Activated T-cell treated with anti-CD3 and anti-CD28 coated beads, Interleukin-2, amount 50 U/mL, for 24 hours (primary cell): Measurements from ENCODE around the gene OGFOD2.

Experiments
- DNase-seq: peaks from one replicate; pipeline ENCODE4 v3.0.0-alpha.2; 2020
- H3K27ac Mint-ChIP-seq: 2 replicates; pipeline ENCODE4 v1.8.0; 2020; ENCODE audit warnings: mild to moderate bottlenecking, mixed read lengths
- H3K27me3 Mint-ChIP-seq: 2 replicates; pipeline ENCODE4 v1.8.0; 2020; ENCODE audit warnings: mixed read lengths
- H3K36me3 Mint-ChIP-seq: 2 replicates; pipeline ENCODE4 v1.8.0; 2020; ENCODE audit warnings: low read depth, mixed read lengths
- H3K4me1 Mint-ChIP-seq: 2 replicates; pipeline ENCODE4 v1.8.0; 2020; ENCODE audit warnings: low read depth, mixed read lengths
- H3K4me3 Mint-ChIP-seq: 2 replicates; pipeline ENCODE4 v1.8.0; 2020; ENCODE audit warnings: mild to moderate bottlenecking, moderate library complexity, mixed read lengths
- H3K9me3 Mint-ChIP-seq: 2 replicates; pipeline ENCODE4 v1.8.0; 2020; ENCODE audit warnings: mixed read lengths

The OGFOD2 gene

DNA sequence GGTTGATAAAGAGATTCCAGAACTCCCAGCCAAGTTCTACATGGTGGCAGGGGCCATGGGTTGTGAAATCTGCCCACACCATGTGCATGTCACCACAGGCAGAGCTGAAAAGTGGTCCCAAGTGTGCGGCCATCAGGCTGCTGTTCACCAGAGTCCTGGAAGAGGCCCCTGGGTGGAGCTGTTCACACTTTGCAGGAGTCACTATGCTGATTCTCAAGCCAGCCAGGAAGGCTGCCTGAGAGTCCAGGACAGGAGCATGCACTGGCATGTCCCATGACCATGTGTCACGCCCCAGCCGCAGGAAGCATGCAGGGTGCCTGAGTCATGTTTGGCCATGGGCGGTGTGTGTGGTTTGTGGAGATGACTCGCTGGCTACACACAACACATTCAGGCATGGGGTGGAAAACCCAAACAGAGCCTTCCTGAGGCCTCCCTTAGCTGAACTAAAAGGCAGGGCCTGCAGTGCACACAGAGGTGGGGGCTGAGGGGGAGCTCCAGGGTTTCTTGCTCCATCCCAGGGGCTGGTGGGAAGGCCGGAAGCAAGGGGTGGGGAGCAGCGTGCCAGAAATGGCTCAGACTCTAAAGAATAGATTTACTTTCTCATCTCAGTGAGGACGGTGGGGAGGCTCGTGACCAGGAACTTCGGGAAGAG, 28.2 kb upstream of the OGFOD2 start:
- Mint-ChIP-seq H3K27me3 (no peaks in the 10 kb centered on the region), H3K27ac (peak overlapping the region; percentile 87), H3K9me3 (no peaks in the 10 kb centered on the region), H3K4me3 (peak overlapping the region; percentile 52), H3K36me3 (no peaks in the 10 kb centered on the region), H3K4me1 (peaks cover 38% of the 10 kb centered on the region)
- DNase-seq, result peak; percentile 85

DNA sequence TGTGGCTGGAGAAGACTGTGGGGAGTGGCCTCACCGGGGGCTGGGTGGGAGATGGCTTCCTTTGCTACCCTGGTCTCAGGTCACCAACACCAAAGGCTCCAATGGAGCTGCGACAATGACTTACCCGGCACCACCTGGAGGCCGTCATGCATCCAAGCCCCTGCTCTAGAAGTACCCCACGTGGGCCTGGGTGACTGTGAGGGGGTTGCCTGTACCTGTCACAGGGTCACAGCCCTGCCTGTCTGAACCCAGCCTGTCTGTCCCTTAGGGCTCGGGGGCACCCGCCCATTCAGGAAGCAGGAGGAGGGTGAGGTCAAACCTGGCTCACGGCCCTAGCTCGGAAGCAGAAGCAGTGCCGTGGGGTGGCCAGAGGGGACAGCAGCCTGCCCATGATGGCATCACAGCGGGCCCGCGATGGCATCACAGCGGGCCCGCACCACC, 27.7 kb upstream of the OGFOD2 start:
- Mint-ChIP-seq H3K27me3 (no peaks in the 10 kb centered on the region), H3K36me3 (no peaks in the 10 kb centered on the region), H3K4me1 (peaks cover 42% of the 10 kb centered on the region), H3K4me3 (no peak overlapping the region), H3K9me3 (no peaks in the 10 kb centered on the region), H3K27ac (peak overlapping the region; percentile 87)
- no peak for DNase-seq

DNA sequence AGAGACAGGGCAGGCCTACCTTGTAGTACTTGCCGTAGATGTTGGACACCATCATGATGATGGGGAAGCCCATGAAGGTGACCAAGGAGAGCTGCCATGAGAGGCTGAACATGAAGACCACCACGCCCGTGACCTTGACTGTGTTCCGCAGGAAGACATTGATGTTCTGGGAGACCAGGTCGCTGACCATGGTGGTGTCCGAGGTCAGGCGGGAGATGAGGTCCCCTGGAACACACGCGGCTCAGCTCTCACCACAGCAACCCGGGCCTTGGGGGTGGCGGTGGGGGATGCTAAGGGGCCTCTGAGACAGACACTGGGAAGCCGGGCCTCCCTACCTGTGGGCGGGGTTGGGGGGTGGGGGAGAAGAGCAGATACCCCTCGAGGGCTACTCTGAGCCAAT, 26.4 kb upstream of the OGFOD2 start:
- Mint-ChIP-seq H3K4me3 (no peak overlapping the region), H3K27ac (no peak overlapping the region), H3K9me3 (no peaks in the 10 kb centered on the region), H3K4me1 (peaks cover 32% of the 10 kb centered on the region), H3K36me3 (no peaks in the 10 kb centered on the region), H3K27me3 (no peaks in the 10 kb centered on the region)
- DNase-seq, result no peak

DNA sequence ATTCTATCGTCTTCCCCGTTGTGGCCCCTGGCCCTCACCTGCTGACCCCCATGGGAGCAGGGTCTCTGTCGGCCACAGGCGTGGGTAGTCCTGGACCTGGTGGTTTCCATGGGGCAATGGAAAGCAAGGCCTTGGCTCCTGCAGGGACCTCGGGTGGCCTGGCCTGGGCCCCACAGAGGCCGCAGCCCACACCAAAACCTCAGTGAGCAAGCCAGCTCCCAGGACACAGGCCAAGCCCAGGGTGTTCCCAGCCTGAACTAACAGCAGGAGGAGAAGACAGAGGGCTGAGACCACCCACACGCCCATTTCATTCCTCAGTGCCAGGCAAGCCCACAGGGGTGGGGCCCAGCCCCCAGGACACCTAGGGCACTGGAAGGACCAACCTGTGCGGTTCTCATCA, 25.6 kb upstream of the OGFOD2 start:
- Mint-ChIP-seq H3K27ac (no peak overlapping the region), H3K4me3 (no peak overlapping the region), H3K9me3 (no peaks in the 10 kb centered on the region), H3K4me1 (peaks cover 31% of the 10 kb centered on the region), H3K27me3 (no peaks in the 10 kb centered on the region), H3K36me3 (no peaks in the 10 kb centered on the region)
- DNase-seq, result no peak

DNA sequence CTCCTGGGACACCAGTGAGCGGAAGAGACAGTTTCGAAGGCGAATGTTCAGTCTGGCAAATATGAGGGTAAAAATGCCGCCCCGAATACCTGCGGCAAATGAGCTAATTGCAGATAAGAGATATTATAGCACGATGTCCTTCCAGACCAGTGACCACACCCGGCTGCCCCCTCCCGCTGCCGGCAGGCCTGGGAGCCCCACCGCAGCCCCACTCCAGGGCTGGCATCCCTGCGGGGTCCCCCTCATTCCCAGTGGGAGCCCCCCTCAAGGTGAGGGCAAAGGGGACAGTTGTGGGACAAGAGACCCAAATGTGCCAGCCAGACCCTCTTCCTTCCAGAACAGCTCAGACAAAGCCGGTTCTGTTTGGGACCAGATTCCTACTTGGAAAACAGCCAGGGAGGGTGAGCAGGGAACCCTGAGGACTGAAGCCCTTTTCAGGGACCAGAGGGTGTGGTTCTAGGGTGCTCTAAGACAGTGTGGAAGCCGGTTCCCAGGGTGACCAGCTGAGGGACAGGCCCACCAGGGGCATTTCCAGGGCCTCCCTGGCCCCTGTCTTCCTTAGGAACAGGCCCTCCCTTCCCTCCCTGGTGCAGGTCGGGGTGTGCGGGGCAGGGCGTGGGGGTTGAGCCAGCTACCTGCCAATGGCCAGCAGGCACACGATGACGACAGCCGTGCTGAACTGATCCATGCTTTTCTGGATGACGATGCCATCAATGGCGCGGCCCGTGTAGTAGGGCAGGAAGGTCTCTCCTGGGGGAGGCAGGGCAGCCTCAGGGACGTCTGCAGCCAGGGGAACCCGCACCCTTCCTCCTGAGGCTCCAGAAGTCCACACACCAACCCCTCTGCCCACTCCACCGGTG, 25.0 kb upstream of the OGFOD2 start:
- H3K9me3 Mint-ChIP-seq, result no peaks in the 10 kb centered on the region
- H3K36me3 Mint-ChIP-seq, result no peaks in the 10 kb centered on the region
- H3K27me3 Mint-ChIP-seq, result no peaks in the 10 kb centered on the region
- DNase-seq, result no peak
- peaks cover 31% of the 10 kb centered on the region for H3K4me1 Mint-ChIP-seq
- H3K27ac Mint-ChIP-seq, result no peak overlapping the region
- H3K4me3 Mint-ChIP-seq, result no peak overlapping the region

DNA sequence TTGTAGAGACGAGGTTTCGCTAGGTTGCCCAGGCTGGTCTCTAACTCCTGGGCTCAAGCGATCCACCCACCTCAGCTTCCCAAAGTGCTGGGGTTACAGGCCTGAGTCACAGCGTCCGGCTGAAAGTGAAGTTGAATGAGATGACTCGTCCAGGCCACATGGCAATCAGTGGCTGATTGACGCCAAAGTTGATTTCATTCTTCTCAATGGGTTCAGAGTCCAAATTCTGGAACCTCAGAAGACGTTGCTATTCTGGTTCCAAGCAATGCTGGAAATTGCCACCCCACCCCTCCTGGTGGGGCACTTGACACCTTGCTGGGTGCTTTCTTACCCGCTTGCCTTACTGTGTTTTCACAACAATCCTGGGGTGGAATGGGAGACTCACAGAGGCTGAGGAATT, 23.6 kb upstream of the OGFOD2 start:
- no peak overlapping the region for H3K27ac Mint-ChIP-seq
- no peaks in the 10 kb centered on the region for H3K27me3 Mint-ChIP-seq

DNA sequence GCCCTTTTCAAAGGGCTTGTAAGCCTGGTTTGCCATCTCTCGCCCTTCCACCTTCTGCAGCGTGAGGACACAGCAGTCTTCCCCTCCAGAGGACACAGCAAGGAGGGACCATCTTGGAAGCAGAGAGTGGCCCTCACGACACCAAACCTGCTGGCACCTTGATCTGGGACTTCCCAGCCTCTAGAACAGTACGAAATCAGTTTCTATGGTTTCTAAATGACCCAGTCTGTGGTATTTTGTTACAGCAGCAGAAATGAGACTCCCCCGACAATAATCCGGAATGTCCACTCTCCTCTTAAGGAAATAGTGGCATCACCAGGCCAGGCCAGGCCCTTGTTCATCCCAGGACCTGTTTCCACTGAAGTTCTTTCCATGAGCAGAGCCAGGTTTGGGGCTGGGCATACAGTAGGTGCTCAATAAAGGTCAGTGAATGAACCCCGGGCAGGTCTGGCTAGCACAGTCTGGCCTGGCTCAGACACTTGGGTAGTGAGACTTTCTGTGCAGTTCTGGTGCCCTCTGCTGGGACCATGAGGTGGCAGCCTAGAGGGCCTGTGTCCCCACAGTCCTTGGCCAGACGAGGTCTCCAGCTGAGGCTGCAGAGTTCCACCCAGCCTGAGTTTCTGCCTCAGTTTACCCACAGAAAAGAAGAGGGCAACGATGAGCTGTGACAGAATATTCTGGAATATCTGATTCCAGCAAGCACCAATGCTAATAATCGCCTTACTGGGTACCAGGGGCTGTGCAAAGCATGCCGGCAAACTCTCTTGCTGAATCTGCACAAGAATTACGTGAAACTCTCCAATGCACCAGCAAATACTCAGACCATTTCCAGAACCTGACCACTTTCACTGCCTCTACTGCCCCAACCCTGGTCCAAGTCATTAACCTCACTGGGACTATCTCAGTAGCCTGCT, 22.8 kb upstream of the OGFOD2 start:
- DNase-seq, result peak; percentile 84
- Mint-ChIP-seq H3K36me3 (no peaks in the 10 kb centered on the region), H3K27me3 (no peaks in the 10 kb centered on the region), H3K27ac (no peak overlapping the region), H3K4me1 (peaks cover 17% of the 10 kb centered on the region), H3K4me3 (no peak overlapping the region), H3K9me3 (no peaks in the 10 kb centered on the region)

More for the DNA sequence above, 23.6 kb upstream of the OGFOD2 start:
- peaks cover 25% of the 10 kb centered on the region for H3K4me1 Mint-ChIP-seq
- no peak for DNase-seq
- H3K9me3 Mint-ChIP-seq, result no peaks in the 10 kb centered on the region
- H3K4me3 Mint-ChIP-seq, result no peak overlapping the region
- H3K36me3 Mint-ChIP-seq, result no peaks in the 10 kb centered on the region

DNA sequence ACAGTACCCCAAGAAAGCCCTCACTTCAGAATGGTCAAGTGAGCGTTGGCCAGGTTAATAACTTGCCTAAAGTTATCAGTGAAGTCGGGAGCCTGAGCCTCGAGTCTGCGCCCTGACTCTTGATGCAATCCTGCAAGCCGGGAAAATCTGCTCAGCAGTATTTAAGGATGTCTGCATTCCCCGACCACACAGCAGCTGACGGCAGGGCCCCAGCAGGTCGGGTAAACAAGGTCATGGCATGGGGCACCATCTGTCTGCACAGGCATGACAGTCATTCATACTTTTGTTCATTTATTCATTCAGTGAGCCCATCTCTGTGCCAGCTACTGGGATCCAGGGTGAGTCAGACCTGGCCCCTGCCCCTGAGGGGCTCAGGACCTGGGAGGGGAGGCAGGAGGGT, 19.9 kb upstream of the OGFOD2 start:
- Mint-ChIP-seq H3K27ac (no peak overlapping the region), H3K4me1 (peaks cover 8% of the 10 kb centered on the region), H3K4me3 (no peak overlapping the region), H3K9me3 (no peaks in the 10 kb centered on the region), H3K36me3 (peaks cover 1% of the 10 kb centered on the region), H3K27me3 (no peaks in the 10 kb centered on the region)
- no peak for DNase-seq

DNA sequence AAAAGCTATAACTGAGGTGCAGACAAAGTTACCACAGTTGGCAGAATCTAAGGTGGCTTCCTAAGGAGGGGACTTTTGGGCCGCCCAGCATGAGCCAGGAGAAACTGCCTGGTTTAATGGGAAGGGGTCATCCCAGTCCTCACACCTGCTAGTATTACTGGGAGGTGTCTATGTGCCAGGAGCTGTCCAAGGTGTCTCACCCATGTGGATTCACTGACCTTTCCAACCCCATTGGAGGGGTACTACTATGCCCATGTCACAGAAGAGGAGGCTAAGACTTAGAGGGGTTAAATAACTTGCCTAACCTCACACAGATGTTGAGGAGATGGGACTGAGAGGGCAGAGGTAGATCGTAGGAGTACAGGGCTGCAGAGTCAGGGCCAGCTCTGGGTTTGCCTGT, 19.0 kb upstream of the OGFOD2 start:
- Mint-ChIP-seq H3K36me3 (peaks cover 1% of the 10 kb centered on the region), H3K9me3 (no peaks in the 10 kb centered on the region), H3K4me1 (peaks cover 8% of the 10 kb centered on the region), H3K4me3 (no peak overlapping the region), H3K27ac (no peak overlapping the region), H3K27me3 (no peaks in the 10 kb centered on the region)
- DNase-seq, result no peak

DNA sequence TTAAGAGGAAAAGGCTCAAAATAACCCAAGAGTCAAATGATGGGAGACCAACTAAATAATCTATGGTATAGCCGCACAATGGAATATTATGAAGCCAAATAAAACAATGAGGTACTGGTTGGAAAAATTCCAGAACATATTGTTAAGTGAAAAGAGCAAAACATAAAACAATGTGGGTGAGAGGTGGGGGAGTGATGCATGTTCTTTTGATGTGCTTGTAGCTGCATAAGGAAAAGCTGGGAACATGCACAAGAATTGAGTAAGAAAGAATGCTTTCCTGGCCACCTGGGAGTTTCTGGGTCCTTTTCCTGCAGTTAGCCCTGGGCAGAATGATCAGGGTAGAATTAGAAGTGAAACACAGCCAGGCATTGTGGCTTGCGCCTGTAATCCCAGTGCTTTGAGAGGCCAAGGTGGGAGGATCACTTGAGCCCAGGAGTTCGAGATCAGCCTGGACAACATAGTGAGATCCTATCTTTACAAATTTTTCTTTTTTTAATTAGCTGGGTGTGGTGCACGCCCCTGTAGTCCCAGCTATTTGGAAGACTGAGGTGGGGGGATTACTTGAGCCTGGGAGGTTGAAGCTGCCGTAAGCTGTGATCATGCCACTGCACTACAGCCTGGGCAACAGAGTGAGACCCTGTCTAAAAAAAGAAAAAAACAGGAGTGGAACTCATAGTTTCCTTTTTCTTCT, 16.7 kb upstream of the OGFOD2 start:
- Mint-ChIP-seq H3K27ac (no peak overlapping the region), H3K4me1 (no peaks in the 10 kb centered on the region), H3K4me3 (no peak overlapping the region), H3K36me3 (peaks cover 1% of the 10 kb centered on the region), H3K9me3 (no peaks in the 10 kb centered on the region), H3K27me3 (no peaks in the 10 kb centered on the region)
- DNase-seq, result no peak

DNA sequence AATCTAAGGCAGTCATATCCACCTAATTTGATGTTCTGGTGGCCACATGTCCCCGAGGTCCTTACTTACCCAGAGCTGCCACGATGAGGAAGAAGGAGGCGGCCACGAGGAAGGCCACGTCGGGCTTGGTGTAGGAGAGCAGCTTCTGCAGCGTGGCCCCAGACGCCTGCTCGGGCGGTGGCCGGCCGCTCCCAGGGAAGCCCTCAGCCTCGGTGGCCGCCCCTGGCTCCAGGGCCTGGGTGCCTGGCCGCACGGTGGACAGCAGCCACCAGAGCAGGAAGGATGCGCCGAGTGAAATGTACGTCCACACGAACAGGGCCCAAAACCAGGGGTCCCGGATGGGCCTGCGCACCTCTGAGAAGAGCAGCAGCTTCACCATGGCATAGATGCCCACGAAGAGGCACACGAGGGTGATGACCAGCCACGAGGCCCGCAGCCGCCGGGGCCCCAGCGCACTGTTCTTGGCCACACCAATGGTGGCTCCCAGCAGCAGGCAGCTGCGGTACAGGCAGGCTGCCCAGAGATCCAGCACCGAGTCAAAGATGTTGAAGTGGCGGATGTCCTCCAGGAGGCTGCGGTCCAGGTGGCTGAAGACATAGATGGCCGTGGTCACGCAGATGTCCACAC, 15.4 kb upstream of the OGFOD2 start:
- no peak for DNase-seq
- Mint-ChIP-seq H3K4me3 (no peak overlapping the region), H3K27me3 (no peaks in the 10 kb centered on the region), H3K36me3 (peaks cover 1% of the 10 kb centered on the region), H3K27ac (no peak overlapping the region), H3K4me1 (peaks cover under 1% of the 10 kb centered on the region), H3K9me3 (no peaks in the 10 kb centered on the region)

DNA sequence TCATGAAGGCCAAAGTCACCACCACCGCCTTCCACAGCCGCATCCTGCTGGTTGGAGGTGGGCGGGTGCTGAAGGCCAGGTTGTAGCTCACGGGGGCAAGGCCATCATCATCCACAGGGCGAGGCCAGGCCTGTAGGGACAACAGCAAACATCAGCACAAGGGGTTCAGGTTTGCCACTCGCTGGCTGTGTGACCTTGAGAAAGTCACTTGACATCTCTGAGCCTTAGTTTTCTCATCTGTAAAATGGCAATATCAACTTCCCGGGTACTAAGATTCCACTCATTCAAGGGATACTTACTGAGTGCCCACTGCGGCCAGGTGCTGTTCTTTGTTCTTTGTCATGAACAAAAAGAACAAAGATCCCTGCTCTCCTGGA, 14.9 kb upstream of the OGFOD2 start:
- H3K4me1 Mint-ChIP-seq, result peaks cover 4% of the 10 kb centered on the region
- no peak overlapping the region for H3K27ac Mint-ChIP-seq
- no peaks in the 10 kb centered on the region for H3K27me3 Mint-ChIP-seq
- peaks cover 1% of the 10 kb centered on the region for H3K36me3 Mint-ChIP-seq
- H3K4me3 Mint-ChIP-seq, result no peak overlapping the region
- DNase-seq, result no peak
- H3K9me3 Mint-ChIP-seq, result no peaks in the 10 kb centered on the region

DNA sequence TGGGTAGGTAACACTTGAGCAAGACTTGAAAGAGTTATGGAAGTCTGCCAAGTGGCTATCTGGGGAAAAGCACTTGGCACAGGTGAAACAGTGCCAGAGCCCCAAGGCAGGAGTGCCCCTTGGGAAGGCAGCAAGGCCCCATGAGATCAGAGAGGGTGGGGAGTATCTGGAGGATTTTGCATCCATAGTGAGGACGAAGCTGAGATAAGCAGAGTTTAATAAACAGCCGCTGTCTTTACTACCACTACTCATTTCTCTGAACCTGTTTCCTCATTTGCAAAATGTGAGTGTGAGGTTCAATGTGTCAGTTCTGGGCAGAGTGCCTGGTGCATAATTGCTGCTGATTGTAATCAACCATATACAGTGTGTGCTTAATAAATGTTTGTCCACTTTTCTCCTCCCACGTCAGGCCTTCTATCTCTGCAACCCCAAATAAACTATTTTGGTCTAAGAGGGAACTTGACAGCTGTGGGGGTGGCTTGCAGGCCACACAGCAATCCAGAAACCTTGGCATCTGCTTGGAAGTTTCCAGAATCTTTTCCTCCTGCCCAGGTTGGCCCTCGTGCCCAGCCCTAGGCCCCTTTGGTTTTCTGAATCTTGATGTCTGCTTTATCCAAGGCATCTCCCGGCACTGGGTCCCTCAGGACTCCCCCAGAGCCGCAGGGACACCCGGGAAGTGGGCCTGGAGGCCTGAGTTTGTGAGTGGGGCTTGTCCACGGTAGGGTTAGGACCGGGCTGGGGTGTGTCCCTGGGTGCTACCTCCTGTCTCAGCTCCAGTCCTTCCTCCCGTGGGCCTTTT, 13.3 kb upstream of the OGFOD2 start:
- no peak overlapping the region for H3K4me3 Mint-ChIP-seq
- no peaks in the 10 kb centered on the region for H3K27me3 Mint-ChIP-seq
- H3K27ac Mint-ChIP-seq, result no peak overlapping the region
- no peak for DNase-seq
- H3K4me1 Mint-ChIP-seq, result peaks cover 6% of the 10 kb centered on the region
- H3K9me3 Mint-ChIP-seq, result no peaks in the 10 kb centered on the region
- H3K36me3 Mint-ChIP-seq, result peaks cover 1% of the 10 kb centered on the region
